Heart left ventricle (tissue), 13 donors: Measurements from ENCODE around the gene HCN4.

ENCODE experiments used
- CTCF ChIP-seq, 12 donors: fragments of 200-600 bp; sonication (generic) in 4 of 12; IDR thresholded peaks; one replicate each; pipeline versions ENCODE4 v1.5.0 to v1.8.0; 2018 to 2022; ENCODE audit warnings: antibody characterized with exemption in 12 of 12, mild to moderate bottlenecking in 5 of 12
- POLR2A ChIP-seq, 2 donors: fragments of 450-650 bp; IDR thresholded peaks; one replicate each; pipeline ENCODE4 v1.6.1; 2017; ENCODE audit warnings: antibody characterized with exemption in 2 of 2, mild to moderate bottlenecking in 2 of 2, moderate library complexity in 2 of 2
- donor health status: ischemic (EF 13 %, LVEDD 7.1; RV severe dilation, severe dysfunction).
- donor health status: DM: no; HTN: yes; CAD: no.
- donor health status: DM: no; HTN: no; CAD: no.
- donor health status: ischemic (EF 25% LVEDD 6.9; RV normal size, moderate dysfunction).
- donor health status: ischemic (EF 25% LVEDD 5.7; RV mildly dilated, moderate dysfunction).
- donor health status: ischemic (EF 35%, LVEDD 5.7; RV mildly dilated, moderate dysfunction).
- donor health status: nonischemic (EF 11% LVEDD 7.7; RV severe dilation, severe dysfunction).
- donor health status: DM: yes; HTN: yes; CAD: no.
- donor health status: PGD.
- donor health status: ischemic (EF 29% LVEDD 5.4; RV normal size, mild dysfunction).
- donor health status: nonischemic (EF 23%, LVEDD 6.1; RV moderate dilation, normal function).

GRCh38 chr15:73352082-73352481, 16.7 kb downstream of the HCN4 start:
- TF ChIP-seq CTCF (IDR thresholded peaks at IDR 0.05) (no peak), POLR2A (IDR thresholded peaks at IDR 0.05) (no peak)
